ENCODE results near the gene HEPACAM2.

DNA sequence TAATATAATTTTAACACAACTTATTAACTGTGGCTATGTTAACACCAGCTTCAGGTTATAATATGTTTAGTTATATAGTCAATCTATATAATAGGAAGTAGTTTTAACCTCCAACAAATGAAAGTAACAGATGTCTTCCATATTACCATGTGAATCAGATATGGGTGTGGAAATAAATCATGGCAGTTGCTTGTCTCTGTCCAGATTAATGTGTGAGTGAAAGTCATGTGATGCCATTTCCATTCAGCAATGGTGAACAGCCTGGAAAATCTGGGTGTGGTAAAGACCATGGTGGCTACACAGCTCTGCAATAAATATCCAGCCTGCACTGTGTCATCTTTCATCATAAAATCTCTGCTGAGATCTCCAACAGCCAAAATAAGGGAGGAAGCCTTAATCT, 27.8 kb downstream of the HEPACAM2 start:
- TF ChIP-seq, protein P1, sequence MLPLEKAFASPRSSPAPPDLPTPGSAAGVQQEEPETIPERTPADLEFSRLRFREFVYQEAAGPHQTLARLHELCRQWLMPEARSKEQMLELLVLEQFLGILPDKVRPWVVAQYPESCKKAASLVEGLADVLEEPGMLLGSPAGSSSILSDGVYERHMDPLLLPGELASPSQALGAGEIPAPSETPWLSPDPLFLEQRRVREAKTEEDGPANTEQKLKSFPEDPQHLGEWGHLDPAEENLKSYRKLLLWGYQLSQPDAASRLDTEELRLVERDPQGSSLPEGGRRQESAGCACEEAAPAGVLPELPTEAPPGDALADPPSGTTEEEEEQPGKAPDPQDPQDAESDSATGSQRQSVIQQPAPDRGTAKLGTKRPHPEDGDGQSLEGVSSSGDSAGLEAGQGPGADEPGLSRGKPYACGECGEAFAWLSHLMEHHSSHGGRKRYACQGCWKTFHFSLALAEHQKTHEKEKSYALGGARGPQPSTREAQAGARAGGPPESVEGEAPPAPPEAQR (CRISPR knock-in tag; IDR thresholded peaks at IDR 0.05), result no peak
- TF ChIP-seq NR2C2 (CRISPR knock-in tag; IDR thresholded peaks at IDR 0.05), result no peak
- TF ChIP-seq ZNF423 (CRISPR knock-in tag; IDR thresholded peaks at IDR 0.05), result no peak
- TF ChIP-seq, protein P2, sequence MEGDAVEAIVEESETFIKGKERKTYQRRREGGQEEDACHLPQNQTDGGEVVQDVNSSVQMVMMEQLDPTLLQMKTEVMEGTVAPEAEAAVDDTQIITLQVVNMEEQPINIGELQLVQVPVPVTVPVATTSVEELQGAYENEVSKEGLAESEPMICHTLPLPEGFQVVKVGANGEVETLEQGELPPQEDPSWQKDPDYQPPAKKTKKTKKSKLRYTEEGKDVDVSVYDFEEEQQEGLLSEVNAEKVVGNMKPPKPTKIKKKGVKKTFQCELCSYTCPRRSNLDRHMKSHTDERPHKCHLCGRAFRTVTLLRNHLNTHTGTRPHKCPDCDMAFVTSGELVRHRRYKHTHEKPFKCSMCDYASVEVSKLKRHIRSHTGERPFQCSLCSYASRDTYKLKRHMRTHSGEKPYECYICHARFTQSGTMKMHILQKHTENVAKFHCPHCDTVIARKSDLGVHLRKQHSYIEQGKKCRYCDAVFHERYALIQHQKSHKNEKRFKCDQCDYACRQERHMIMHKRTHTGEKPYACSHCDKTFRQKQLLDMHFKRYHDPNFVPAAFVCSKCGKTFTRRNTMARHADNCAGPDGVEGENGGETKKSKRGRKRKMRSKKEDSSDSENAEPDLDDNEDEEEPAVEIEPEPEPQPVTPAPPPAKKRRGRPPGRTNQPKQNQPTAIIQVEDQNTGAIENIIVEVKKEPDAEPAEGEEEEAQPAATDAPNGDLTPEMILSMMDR (IDR thresholded peaks at IDR 0.05), result no peak
- TF ChIP-seq SP1 (CRISPR knock-in tag; conservative IDR thresholded peaks at IDR 0.05), result no peak
- TF ChIP-seq, protein P3, sequence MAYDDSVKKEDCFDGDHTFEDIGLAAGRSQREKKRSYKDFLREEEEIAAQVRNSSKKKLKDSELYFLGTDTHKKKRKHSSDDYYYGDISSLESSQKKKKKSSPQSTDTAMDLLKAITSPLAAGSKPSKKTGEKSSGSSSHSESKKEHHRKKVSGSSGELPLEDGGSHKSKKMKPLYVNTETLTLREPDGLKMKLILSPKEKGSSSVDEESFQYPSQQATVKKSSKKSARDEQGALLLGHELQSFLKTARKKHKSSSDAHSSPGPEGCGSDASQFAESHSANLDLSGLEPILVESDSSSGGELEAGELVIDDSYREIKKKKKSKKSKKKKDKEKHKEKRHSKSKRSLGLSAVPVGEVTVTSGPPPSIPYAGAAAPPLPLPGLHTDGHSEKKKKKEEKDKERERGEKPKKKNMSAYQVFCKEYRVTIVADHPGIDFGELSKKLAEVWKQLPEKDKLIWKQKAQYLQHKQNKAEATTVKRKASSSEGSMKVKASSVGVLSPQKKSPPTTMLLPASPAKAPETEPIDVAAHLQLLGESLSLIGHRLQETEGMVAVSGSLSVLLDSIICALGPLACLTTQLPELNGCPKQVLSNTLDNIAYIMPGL (CRISPR knock-in tag; IDR thresholded peaks at IDR 0.05), result no peak
- no peak for TF ChIP-seq CREM (CRISPR knock-in tag; IDR thresholded peaks at IDR 0.05)
- no peak for TF ChIP-seq IRF2 (CRISPR knock-in tag; IDR thresholded peaks at IDR 0.05; ENCODE audit: borderline replicate concordance, low read depth)
- no peak for TF ChIP-seq NR1H2 (CRISPR knock-in tag; IDR thresholded peaks at IDR 0.05)
- no peak for TF ChIP-seq ATF1 (CRISPR knock-in tag; IDR thresholded peaks at IDR 0.05)
- TF ChIP-seq, protein P4, sequence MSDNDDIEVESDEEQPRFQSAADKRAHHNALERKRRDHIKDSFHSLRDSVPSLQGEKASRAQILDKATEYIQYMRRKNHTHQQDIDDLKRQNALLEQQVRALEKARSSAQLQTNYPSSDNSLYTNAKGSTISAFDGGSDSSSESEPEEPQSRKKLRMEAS (CRISPR knock-in tag; IDR thresholded peaks at IDR 0.05), result no peak

Data from WTC11 (cell line).